Naive B cell (primary cell): Measurements from ENCODE around the gene ZCCHC2. TPM values are rescaled to one million over a fixed set of nuclear protein-coding genes. Genes with fewer than 3 reads are reported as not detected.
A peak's percentile ranks its signal among the peaks of the same experiment; 100 is the strongest.

Experiments
- ATAC-seq, 2 donors: fragments of 150-1000 bp; cut with Tn5 transposase; 2 replicates each; pipeline ENCODE4 v1.10.0; 2021; ENCODE audit warnings: low read depth in 2 of 2, mild to moderate bottlenecking in 2 of 2, moderate library complexity in 2 of 2
- DNase-seq: peaks from one replicate; pipeline ENCODE4 v3.0.0; 2022
- H3K27ac Mint-ChIP-seq, 6 donors: one replicate each; pipeline ENCODE4 v1.8.0; 2020 to 2022; ENCODE audit warnings: mild to moderate bottlenecking in 6 of 6, mixed read lengths in 6 of 6, moderate library complexity in 5 of 6, inconsistent platforms in 2 of 6
- H3K27me3 Mint-ChIP-seq, 3 donors: one replicate each; pipeline ENCODE4 v1.8.0; 2021 to 2022; ENCODE audit warnings: mixed read lengths in 3 of 3, mild to moderate bottlenecking in 1 of 3
- H3K36me3 Mint-ChIP-seq, 2 donors: one replicate each; pipeline ENCODE4 v1.8.0; 2020 to 2022; ENCODE audit warnings: mixed read lengths in 2 of 2, inconsistent platforms in 1 of 2, mild to moderate bottlenecking in 1 of 2
- H3K4me1 Mint-ChIP-seq, 3 donors: one replicate each; pipeline ENCODE4 v1.8.0; 2020 to 2022; ENCODE audit warnings: mixed read lengths in 3 of 3, inconsistent platforms in 1 of 3, mild to moderate bottlenecking in 1 of 3, moderate library complexity in 1 of 3
- H3K4me3 Mint-ChIP-seq, 8 donors: one replicate each; pipeline ENCODE4 v1.8.0; 2020 to 2022; ENCODE audit warnings: mild to moderate bottlenecking in 8 of 8, mixed read lengths in 8 of 8, moderate library complexity in 8 of 8, inconsistent platforms in 2 of 8
- H3K9me3 Mint-ChIP-seq, 7 donors: one replicate each; pipeline ENCODE4 v1.8.0; 2020 to 2022; ENCODE audit warnings: mixed read lengths in 7 of 7, mild to moderate bottlenecking in 5 of 7, inconsistent platforms in 2 of 7, moderate library complexity in 1 of 7
- polyA plus RNA-seq, 6 donors: library from polyadenylated mRNA; unstranded; fragments of 300-500 nt; fragmentation: Illumina TruSeq; gene quantifications; one replicate each; pipeline ENCODE4 v1.2.3, GENCODE V29; 2021; ENCODE audit warnings: low read depth in 6 of 6

ZCCHC2 gene
- polyA plus RNA-seq, 6 donors from 2014 or later: 2.5 to 4.6 (median 2.8) TPM; not detected in 1

DNA sequence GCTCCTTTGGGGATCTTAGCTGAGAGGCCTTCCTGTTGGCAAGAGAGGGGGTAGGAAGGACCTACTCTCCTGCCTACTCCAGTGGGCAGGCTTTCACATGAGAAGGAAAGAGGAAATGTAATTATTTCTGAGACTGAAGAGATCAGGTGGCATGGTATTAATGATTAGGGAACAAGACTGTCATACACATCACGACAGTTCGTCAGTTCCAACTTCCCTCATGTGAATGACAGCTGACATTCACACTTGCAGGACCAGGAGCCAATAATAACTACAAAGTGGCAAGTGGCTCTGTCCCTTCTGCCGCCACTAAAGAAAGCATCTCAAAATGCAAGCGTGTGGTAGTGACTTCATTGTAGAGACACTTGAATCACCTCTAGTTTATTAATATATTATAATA lies 90.0 kb downstream of the ZCCHC2 start:
- ATAC-seq (peak; percentile 35 to 44), DNase-seq (peak; percentile 9)
- Mint-ChIP-seq H3K27ac (no peak overlapping the region), H3K4me3 (peak overlapping the region in 1 of 8 donors; percentile 36), H3K4me1 (peaks cover 12 to 19% (median 13%) of the 10 kb centered on the region in 3 donors), H3K27me3 (peaks cover 3 to 17% (median 16%) of the 10 kb centered on the region in 3 donors), H3K9me3 (no peaks in the 10 kb centered on the region), H3K36me3 (no peaks in the 10 kb centered on the region)

- Mint-ChIP-seq H3K9me3 (no peaks in the 10 kb centered on the region), H3K4me1 (peaks cover 12 to 19% (median 13%) of the 10 kb centered on the region in 3 donors), H3K27me3 (peaks cover 3 to 24% (median 17%) of the 10 kb centered on the region in 3 donors), H3K27ac (peak overlapping the region in 3 of 6 donors; percentile 78 to 96 (median 89)), H3K36me3 (no peaks in the 10 kb centered on the region), H3K4me3 (no peak overlapping the region)
- peak; percentile 28 for DNase-seq
- peak; percentile 87 for ATAC-seq
These were observed 91.7 kb downstream of the ZCCHC2 start for GRCh38 chr18:62614494-62614893.

- H3K27ac Mint-ChIP-seq: no peak overlapping the region
- H3K27me3 Mint-ChIP-seq: peaks cover 3 to 19% (median 6%) of the 10 kb centered on the region in 3 donors
- H3K9me3 Mint-ChIP-seq: no peaks in the 10 kb centered on the region
- no peak overlapping the region for H3K4me3 Mint-ChIP-seq
- H3K4me1 Mint-ChIP-seq: peaks cover 11 to 19% (median 13%) of the 10 kb centered on the region in 3 donors
- no peak for DNase-seq
- ATAC-seq: no peak
- H3K36me3 Mint-ChIP-seq: no peaks in the 10 kb centered on the region
These were observed 93.5 kb downstream of the ZCCHC2 start for GRCh38 chr18:62616331-62616805.

GRCh38 chr18:62617793-62618591 lies 95.2 kb downstream of the ZCCHC2 start:
- DNase-seq (no peak), ATAC-seq (no peak)
- peaks cover 5 to 11% (median 7%) of the 10 kb centered on the region in 3 donors for H3K4me1 Mint-ChIP-seq
- no peaks in the 10 kb centered on the region for H3K9me3 Mint-ChIP-seq
- H3K36me3 Mint-ChIP-seq: no peaks in the 10 kb centered on the region
- H3K4me3 Mint-ChIP-seq: no peak overlapping the region
- H3K27me3 Mint-ChIP-seq: peaks cover 0 to 19% (median 6%) of the 10 kb centered on the region in 3 donors
- H3K27ac Mint-ChIP-seq: no peak overlapping the region

GRCh38 chr18:62618735-62619134 lies 95.9 kb downstream of the ZCCHC2 start:
- ATAC-seq: no peak
- no peaks in the 10 kb centered on the region for H3K9me3 Mint-ChIP-seq
- peaks cover 5 to 11% (median 7%) of the 10 kb centered on the region in 3 donors for H3K4me1 Mint-ChIP-seq
- DNase-seq: no peak
- peaks cover 0 to 19% (median 6%) of the 10 kb centered on the region in 3 donors for H3K27me3 Mint-ChIP-seq
- H3K36me3 Mint-ChIP-seq: no peaks in the 10 kb centered on the region
- H3K4me3 Mint-ChIP-seq: no peak overlapping the region
- H3K27ac Mint-ChIP-seq: no peak overlapping the region

- Mint-ChIP-seq H3K36me3 (no peaks in the 10 kb centered on the region), H3K4me1 (no peaks in the 10 kb centered on the region), H3K9me3 (no peaks in the 10 kb centered on the region), H3K27ac (no peak overlapping the region), H3K4me3 (no peak overlapping the region), H3K27me3 (peaks cover 0 to 11% (median 0%) of the 10 kb centered on the region in 3 donors)
- DNase-seq: no peak
- ATAC-seq: no peak
These were observed 98.7 kb downstream of the ZCCHC2 start for GRCh38 chr18:62621546-62621945.

- H3K27me3 Mint-ChIP-seq: no peaks in the 10 kb centered on the region
- ATAC-seq: no peak
- no peak for DNase-seq
- H3K4me3 Mint-ChIP-seq: peak overlapping the region in 1 of 8 donors; percentile 47
- H3K36me3 Mint-ChIP-seq: no peaks in the 10 kb centered on the region
- H3K4me1 Mint-ChIP-seq: no peaks in the 10 kb centered on the region
- H3K27ac Mint-ChIP-seq: no peak overlapping the region
- peaks cover 0 to 9% (median 0%) of the 10 kb centered on the region in 7 donors for H3K9me3 Mint-ChIP-seq
These were observed 102.2 kb downstream of the ZCCHC2 start for GRCh38 chr18:62625019-62625418.

Other genes with a start within 250 kb of the ZCCHC2 start
- not detected for gene TNFRSF11A, start 197.7 kb upstream of the ZCCHC2 start, polyA plus RNA-seq
- 1 to 10 TPM in 2 of 6 donors, under 1 TPM in 4; 0.16 to 1.6 (median 0.59) TPM for gene PHLPP1, start 192.5 kb downstream of the ZCCHC2 start, polyA plus RNA-seq